HL-60 (cell line): ENCODE measurements around the gene CHRM5.

Source experiments
- DNase-seq, 2 experiments: peaks; one replicate each; pipeline ENCODE4 v3.0.0-alpha.2; 2010 to 2020; ENCODE audit warnings: low read depth in 1 of 2, low spot score in 1 of 2
- H3K27ac ChIP-seq: fragments of 250-450 bp; sonication (Bioruptor Pico); replicated peaks from 2 replicates; pipeline ENCODE4 v1.5.1; 2020; ENCODE audit warnings: mild to moderate bottlenecking, moderate library complexity
- H3K27me3 ChIP-seq: fragments of 250-450 bp; sonication (Bioruptor Pico); 2 replicates; pipeline ENCODE4 v1.5.1; 2021; ENCODE audit warnings: mild to moderate bottlenecking, moderate library complexity; ENCODE audit not compliant: insufficient read depth, poor library complexity, severe bottlenecking
- H3K4me3 ChIP-seq: replicated peaks from 2 replicates; pipeline ENCODE4 v1.5.1; 2011; ENCODE audit warnings: mild to moderate bottlenecking, control low read depth, low read length; ENCODE audit not compliant: insufficient read depth
- CTCF ChIP-seq: IDR thresholded peaks from one replicate; pipeline ENCODE4 v1.5.1; 2011; ENCODE audit warnings: low read length, control low read depth, inconsistent platforms; ENCODE audit not compliant: insufficient read depth
- GABPA ChIP-seq: IDR thresholded peaks from 2 replicates; pipeline ENCODE4 v1.6.1; 2012; ENCODE audit warnings: low read depth
- POLR2AphosphoS5 ChIP-seq: IDR thresholded peaks from 2 replicates; pipeline ENCODE4 v1.6.1; 2012; ENCODE audit warnings: low read depth
- SPI1 ChIP-seq: IDR thresholded peaks from 2 replicates; pipeline ENCODE4 v1.6.1; 2012; ENCODE audit warnings: low read depth, mild to moderate bottlenecking, borderline replicate concordance
- TF ChIP-seq, protein P1 (sequence below): IDR thresholded peaks from 2 replicates; pipeline ENCODE4 v1.6.1; 2012; ENCODE audit warnings: low read depth; ENCODE audit not compliant: insufficient replicate concordance

CHRM5 gene

DNA sequence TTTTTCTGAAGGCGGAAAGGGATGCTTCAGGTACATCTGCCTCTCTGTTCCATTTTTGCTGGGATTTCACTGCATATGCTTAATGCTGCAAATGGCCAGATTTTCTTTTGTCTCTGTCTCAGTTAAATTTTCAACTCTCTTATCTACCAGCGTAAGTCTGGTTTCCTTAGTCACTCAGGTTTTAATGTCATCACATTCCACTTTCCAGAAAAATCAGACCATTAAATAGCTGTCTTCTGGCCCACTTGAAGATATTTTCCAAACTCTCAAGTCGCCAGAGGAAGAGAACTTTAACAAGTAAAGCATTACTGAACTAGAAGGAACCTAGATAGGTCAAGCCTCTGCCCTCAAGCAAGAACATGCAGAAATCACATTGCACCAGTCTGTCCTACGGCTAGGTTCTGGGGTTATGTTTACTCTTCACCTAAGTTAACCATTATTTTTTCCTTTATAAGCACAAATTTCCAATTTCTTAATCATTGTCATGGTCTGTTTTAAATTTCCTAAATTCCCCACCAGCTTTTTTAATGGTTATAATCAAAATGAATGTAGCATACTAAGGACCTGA, 44.2 kb downstream of the CHRM5 start:
- TF ChIP-seq SPI1 (no peak), POLR2AphosphoS5 (no peak), GABPA (no peak), CTCF (no peak)
- TF ChIP-seq, protein P1, sequence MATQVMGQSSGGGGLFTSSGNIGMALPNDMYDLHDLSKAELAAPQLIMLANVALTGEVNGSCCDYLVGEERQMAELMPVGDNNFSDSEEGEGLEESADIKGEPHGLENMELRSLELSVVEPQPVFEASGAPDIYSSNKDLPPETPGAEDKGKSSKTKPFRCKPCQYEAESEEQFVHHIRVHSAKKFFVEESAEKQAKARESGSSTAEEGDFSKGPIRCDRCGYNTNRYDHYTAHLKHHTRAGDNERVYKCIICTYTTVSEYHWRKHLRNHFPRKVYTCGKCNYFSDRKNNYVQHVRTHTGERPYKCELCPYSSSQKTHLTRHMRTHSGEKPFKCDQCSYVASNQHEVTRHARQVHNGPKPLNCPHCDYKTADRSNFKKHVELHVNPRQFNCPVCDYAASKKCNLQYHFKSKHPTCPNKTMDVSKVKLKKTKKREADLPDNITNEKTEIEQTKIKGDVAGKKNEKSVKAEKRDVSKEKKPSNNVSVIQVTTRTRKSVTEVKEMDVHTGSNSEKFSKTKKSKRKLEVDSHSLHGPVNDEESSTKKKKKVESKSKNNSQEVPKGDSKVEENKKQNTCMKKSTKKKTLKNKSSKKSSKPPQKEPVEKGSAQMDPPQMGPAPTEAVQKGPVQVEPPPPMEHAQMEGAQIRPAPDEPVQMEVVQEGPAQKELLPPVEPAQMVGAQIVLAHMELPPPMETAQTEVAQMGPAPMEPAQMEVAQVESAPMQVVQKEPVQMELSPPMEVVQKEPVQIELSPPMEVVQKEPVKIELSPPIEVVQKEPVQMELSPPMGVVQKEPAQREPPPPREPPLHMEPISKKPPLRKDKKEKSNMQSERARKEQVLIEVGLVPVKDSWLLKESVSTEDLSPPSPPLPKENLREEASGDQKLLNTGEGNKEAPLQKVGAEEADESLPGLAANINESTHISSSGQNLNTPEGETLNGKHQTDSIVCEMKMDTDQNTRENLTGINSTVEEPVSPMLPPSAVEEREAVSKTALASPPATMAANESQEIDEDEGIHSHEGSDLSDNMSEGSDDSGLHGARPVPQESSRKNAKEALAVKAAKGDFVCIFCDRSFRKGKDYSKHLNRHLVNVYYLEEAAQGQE, result no peak
- no peaks in the 10 kb centered on the region for H3K27me3 ChIP-seq
- no peak overlapping the region for H3K27ac ChIP-seq
- no peak for DNase-seq
- no peak overlapping the region for H3K4me3 ChIP-seq

GRCh38 chr15:34013746-34014145, 45.4 kb downstream of the CHRM5 start:
- no peak for DNase-seq
- no peak overlapping the region for H3K4me3 ChIP-seq
- no peaks in the 10 kb centered on the region for H3K27me3 ChIP-seq
- H3K27ac ChIP-seq, result no peak overlapping the region
- no peak for TF ChIP-seq GABPA
- TF ChIP-seq SPI1, result no peak
- TF ChIP-seq, protein P1, result no peak
- TF ChIP-seq CTCF, result no peak
- TF ChIP-seq POLR2AphosphoS5, result no peak

DNA sequence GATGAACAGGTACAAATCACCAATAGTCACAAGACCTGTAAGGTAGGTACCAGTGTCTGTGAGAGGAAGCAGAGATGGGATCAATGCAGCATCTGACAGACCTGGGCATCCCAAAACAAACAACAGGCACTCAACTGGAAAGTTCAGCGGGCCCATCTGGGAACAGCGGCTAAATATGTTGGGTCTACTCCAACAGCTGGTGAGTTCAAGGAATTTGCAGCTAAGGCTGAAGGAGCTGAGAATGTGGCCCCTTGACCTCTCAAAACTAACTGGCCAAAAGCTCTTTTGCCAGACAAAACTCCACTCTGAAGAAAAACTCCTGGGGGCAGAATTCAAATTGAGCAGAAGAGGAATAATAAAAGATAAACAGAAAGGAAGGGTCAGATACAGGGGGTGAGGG, 46.3 kb downstream of the CHRM5 start:
- TF ChIP-seq CTCF, result no peak
- TF ChIP-seq, protein P1, result no peak
- TF ChIP-seq GABPA, result no peak
- TF ChIP-seq SPI1, result no peak
- no peak for TF ChIP-seq POLR2AphosphoS5
- H3K27ac ChIP-seq, result no peak overlapping the region
- no peak for DNase-seq
- H3K4me3 ChIP-seq, result no peak overlapping the region
- H3K27me3 ChIP-seq, result no peaks in the 10 kb centered on the region
